Caco-2 (cell line): ENCODE measurements around the gene GPR107. TPM values are rescaled to one million over a fixed set of nuclear protein-coding genes. Genes with fewer than 3 reads are reported as not detected.

ENCODE experiments used
- BruUV-seq: library from RNA; stranded (reverse); fragments of 400-500 nt; replicated peaks from 2 replicates; lab custom pipeline; 2021; lab: Mats Ljungman, UMichigan
- CTCF ChIA-PET: fragments of 300-600 bp; sonication (Branson Sonifier 250); formaldehyde crosslinking; loops from one replicate; lab custom pipeline; 2022; ENCODE audit warnings: antibody characterized with exemption; lab: Charles Lee
- POLR2A ChIA-PET: fragments of 300-600 bp; sonication (Branson Sonifier 250); formaldehyde crosslinking; loops from one replicate; lab custom pipeline; 2022; ENCODE audit warnings: antibody characterized with exemption; lab: Charles Lee
- DNase-seq, 2 experiments: peaks; one replicate each; pipeline versions ENCODE4 v3.0.0 to v3.0.0-alpha.2; 2020 to 2022
- H3K27me3 ChIP-seq: replicated peaks from 2 replicates; pipeline ENCODE4 v1.6.0; 2011; ENCODE audit warnings: low read length; ENCODE audit not compliant: control insufficient read depth, insufficient read depth
- H3K36me3 ChIP-seq: 2 replicates; pipeline ENCODE4 v1.5.1; 2011; ENCODE audit warnings: low read length; ENCODE audit not compliant: control insufficient read depth, insufficient read depth
- H3K4me1 ChIP-seq: fragments of 250-450 bp; sonication (Bioruptor Pico); 2 replicates; pipeline ENCODE4 v1.5.1; 2020; ENCODE audit warnings: mild to moderate bottlenecking
- H3K4me3 ChIP-seq: 2 replicates; pipeline ENCODE4 v1.5.1; 2011; ENCODE audit warnings: low read depth, mild to moderate bottlenecking, control low read depth, low read length
- H3K9me3 ChIP-seq: fragments of 250-450 bp; sonication (Bioruptor Pico); 2 replicates; pipeline ENCODE4 v1.5.1; 2020; ENCODE audit warnings: mild to moderate bottlenecking, moderate library complexity
- H3K27ac Mint-ChIP-seq: one replicate; pipeline ENCODE4 v1.8.0; 2022; ENCODE audit warnings: mixed read lengths; ENCODE audit not compliant: unreplicated experiment
- H3K27me3 Mint-ChIP-seq: one replicate; pipeline ENCODE4 v1.8.0; 2022; ENCODE audit warnings: mixed read lengths; ENCODE audit not compliant: insufficient read depth, unreplicated experiment
- H3K36me3 Mint-ChIP-seq: one replicate; pipeline ENCODE4 v1.8.0; 2022; ENCODE audit warnings: mild to moderate bottlenecking, mixed read lengths; ENCODE audit not compliant: insufficient read depth, unreplicated experiment
- H3K4me1 Mint-ChIP-seq: one replicate; pipeline ENCODE4 v1.8.0; 2022; ENCODE audit warnings: low read depth, mixed read lengths; ENCODE audit not compliant: unreplicated experiment
- H3K4me3 Mint-ChIP-seq: one replicate; pipeline ENCODE4 v1.8.0; 2022; ENCODE audit warnings: mild to moderate bottlenecking, moderate library complexity, mixed read lengths; ENCODE audit not compliant: unreplicated experiment
- H3K9me3 Mint-ChIP-seq: one replicate; pipeline ENCODE4 v1.8.0; 2022; ENCODE audit warnings: mixed read lengths; ENCODE audit not compliant: unreplicated experiment
- intact Hi-C: fragments of 100-400 bp; cut with micrococcal nuclease; formaldehyde crosslinking; loops from one replicate; pipeline ENCODE4 v1.10.0; 2022; ENCODE audit not compliant: unreplicated experiment
- total RNA-seq: library from RNA; stranded (reverse); gene quantifications from 2 replicates; pipeline ENCODE4 v1.2.3, GENCODE V29; 2022
- TF ChIP-seq, protein P1 (sequence below), 2 experiments: fragments of 200-600 bp in 1 of 2; IDR thresholded peaks; 1 replicate in 1 of 2; 2 replicates in 1 of 2; pipeline versions ENCODE4 v1.5.1 to v1.8.0; 2011 to 2022; ENCODE audit warnings: antibody characterized with exemption in 1 of 2, control low read depth in 1 of 2, inconsistent platforms in 1 of 2, low read depth in 1 of 2, low read length in 1 of 2, mild to moderate bottlenecking in 1 of 2, moderate library complexity in 1 of 2; ENCODE audit not compliant: insufficient read depth in 1 of 2, severe bottlenecking in 1 of 2, unreplicated experiment in 1 of 2

The GPR107 gene
- total RNA-seq, 1 experiment from 2014 or later, result 53.1 TPM

DNA sequence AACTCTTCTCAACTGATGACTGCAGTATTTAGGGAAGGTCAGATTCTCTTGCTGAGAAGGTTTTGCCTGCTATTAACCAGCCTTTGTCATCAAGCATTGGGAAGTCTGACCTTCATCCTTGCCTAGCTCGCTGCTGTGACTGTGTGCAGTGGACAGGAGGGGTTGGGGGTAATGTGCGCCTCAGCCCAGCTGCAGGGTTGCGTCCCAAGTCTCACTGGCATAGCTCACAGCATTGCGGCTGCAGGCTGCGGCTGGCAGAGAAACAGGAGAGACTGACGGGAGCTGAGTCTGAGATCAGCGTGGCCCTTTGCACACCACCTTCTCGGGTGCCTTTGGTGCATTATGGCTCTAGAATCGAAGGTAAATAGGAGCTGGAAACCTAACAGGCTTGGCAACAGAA is 62.6 kb downstream of the GPR107 start:
- Histone ChIP-seq H3K36me3 (no peaks in the 10 kb centered on the region; the same call in 1 of the 2 replicates), H3K27me3 (no peaks in the 10 kb centered on the region), H3K9me3 (no peaks in the 10 kb centered on the region), H3K4me1 (no peaks in the 10 kb centered on the region), H3K4me3 (no peak overlapping the region)
- intact Hi-C loops, result no loop called here
- CTCF ChIA-PET, result no interaction called here
- Mint-ChIP-seq H3K27ac (no peak overlapping the region), H3K27me3 (no peaks in the 10 kb centered on the region), H3K36me3 (peaks cover 19% of the 10 kb centered on the region), H3K4me3 (no peak overlapping the region), H3K4me1 (no peaks in the 10 kb centered on the region), H3K9me3 (no peaks in the 10 kb centered on the region)
- TF ChIP-seq, protein P1, sequence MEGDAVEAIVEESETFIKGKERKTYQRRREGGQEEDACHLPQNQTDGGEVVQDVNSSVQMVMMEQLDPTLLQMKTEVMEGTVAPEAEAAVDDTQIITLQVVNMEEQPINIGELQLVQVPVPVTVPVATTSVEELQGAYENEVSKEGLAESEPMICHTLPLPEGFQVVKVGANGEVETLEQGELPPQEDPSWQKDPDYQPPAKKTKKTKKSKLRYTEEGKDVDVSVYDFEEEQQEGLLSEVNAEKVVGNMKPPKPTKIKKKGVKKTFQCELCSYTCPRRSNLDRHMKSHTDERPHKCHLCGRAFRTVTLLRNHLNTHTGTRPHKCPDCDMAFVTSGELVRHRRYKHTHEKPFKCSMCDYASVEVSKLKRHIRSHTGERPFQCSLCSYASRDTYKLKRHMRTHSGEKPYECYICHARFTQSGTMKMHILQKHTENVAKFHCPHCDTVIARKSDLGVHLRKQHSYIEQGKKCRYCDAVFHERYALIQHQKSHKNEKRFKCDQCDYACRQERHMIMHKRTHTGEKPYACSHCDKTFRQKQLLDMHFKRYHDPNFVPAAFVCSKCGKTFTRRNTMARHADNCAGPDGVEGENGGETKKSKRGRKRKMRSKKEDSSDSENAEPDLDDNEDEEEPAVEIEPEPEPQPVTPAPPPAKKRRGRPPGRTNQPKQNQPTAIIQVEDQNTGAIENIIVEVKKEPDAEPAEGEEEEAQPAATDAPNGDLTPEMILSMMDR (IDR thresholded peaks at IDR 0.05; ENCODE audit: insufficient read depth in 1 of 2, low read depth in 1 of 2, low read length in 1 of 2, severe bottlenecking in 1 of 2, unreplicated experiment in 1 of 2), result no peak
- POLR2A ChIA-PET, result no interaction called here
- no TSS peak for BruUV-seq
- no peak for DNase-seq

DNA sequence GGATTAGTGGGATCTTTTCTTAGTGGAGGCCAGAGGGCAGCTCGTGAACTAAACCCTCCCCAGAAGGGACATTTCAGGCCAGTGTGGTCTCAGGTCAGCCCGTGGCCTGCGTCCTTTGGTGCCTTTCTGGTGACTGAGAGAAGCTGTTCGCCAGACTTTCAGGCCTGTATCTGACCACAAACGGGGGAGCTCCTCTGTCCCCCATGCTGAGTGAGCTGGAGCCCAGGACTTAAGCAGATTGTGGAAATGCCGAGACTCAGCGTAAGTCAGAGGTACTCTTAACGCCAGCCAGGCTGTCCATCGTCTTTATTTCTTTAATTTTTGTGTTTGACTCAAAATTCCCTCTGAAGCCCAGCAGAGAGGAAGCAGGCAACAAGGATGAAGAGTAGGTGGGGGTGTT is 63.7 kb downstream of the GPR107 start:
- ChIA-PET CTCF (no interaction called here), POLR2A (no interaction called here)
- BruUV-seq, result no TSS peak
- Mint-ChIP-seq H3K36me3 (peaks cover 28% of the 10 kb centered on the region), H3K27ac (no peak overlapping the region), H3K27me3 (no peaks in the 10 kb centered on the region), H3K9me3 (no peaks in the 10 kb centered on the region), H3K4me3 (no peak overlapping the region), H3K4me1 (no peaks in the 10 kb centered on the region)
- TF ChIP-seq, protein P1 (IDR thresholded peaks at IDR 0.05; ENCODE audit: insufficient read depth in 1 of 2, low read depth in 1 of 2, low read length in 1 of 2, severe bottlenecking in 1 of 2, unreplicated experiment in 1 of 2), result no peak
- Histone ChIP-seq H3K4me3 (no peak overlapping the region), H3K27me3 (no peaks in the 10 kb centered on the region), H3K36me3 (no peaks in the 10 kb centered on the region; the same call in 1 of the 2 replicates), H3K9me3 (no peaks in the 10 kb centered on the region), H3K4me1 (no peaks in the 10 kb centered on the region)
- DNase-seq, result no peak
- intact Hi-C loops, result no loop called here

DNA sequence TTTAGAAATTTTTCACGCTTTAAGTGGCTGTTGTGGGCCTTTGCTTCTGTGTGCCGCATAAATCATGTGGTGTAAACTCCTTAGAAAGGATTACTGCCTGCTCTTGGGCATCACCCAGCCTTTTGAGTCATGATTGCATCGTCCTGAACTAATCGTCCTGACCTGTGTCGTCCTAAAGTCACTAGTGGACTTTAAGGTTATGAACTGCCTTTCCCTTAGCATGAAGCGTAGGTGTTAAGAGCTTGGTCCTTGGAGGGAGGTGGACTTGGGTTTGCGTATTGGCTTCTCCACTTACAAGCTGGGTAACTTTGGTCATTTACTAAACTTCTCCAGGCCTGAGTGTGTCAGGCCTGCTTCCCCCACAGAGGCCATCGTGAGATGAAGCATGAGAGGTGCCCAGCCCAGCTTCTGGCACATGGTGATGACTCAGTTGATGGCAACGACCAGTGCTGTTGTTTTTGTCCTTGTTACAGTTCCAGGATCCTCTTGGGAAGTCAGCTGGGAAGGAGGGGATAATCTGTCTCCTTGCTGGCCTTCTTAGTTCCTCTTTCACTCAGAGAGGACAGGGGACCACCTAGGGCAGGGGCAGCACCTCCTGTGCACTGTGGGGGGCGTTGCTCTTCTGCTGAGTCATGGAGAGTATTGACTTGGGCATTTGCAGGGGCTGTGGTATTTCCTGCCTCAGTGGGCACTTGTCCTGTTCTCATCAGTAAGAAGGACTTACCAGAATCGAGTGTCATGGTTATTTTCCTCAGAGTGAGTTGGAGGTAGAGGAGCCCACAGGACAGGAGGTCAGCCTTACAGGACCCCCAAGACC is 64.3 kb downstream of the GPR107 start:
- BruUV-seq, result no TSS peak
- DNase-seq, result no peak
- Mint-ChIP-seq H3K9me3 (no peaks in the 10 kb centered on the region), H3K27me3 (no peaks in the 10 kb centered on the region), H3K4me3 (no peak overlapping the region), H3K27ac (no peak overlapping the region), H3K36me3 (peaks cover 34% of the 10 kb centered on the region), H3K4me1 (no peaks in the 10 kb centered on the region)
- Histone ChIP-seq H3K36me3 (no peaks in the 10 kb centered on the region; the same call in 1 of the 2 replicates), H3K9me3 (no peaks in the 10 kb centered on the region), H3K4me1 (no peaks in the 10 kb centered on the region), H3K27me3 (no peaks in the 10 kb centered on the region), H3K4me3 (no peak overlapping the region)
- ChIA-PET POLR2A (no interaction called here), CTCF (no interaction called here)
- intact Hi-C loops, result no loop called here
- TF ChIP-seq, protein P1 (IDR thresholded peaks at IDR 0.05; ENCODE audit: insufficient read depth in 1 of 2, low read depth in 1 of 2, low read length in 1 of 2, severe bottlenecking in 1 of 2, unreplicated experiment in 1 of 2), result no peak
